K562 (cell line): Measurements from ENCODE around the gene ARHGAP30. TPM values are rescaled to one million over a fixed set of nuclear protein-coding genes. Genes with fewer than 3 reads are reported as not detected.

Source experiments
- CBFA2T2 ChIP-seq: fragments of 450-650 bp; conservative IDR thresholded peaks from 2 replicates; pipeline ENCODE4 v1.6.1; 2017; ENCODE audit warnings: mild to moderate bottlenecking
- CREB1 ChIP-seq, 2 experiments: sonication (generic) in 1 of 2; formaldehyde crosslinking in 1 of 2; IDR thresholded peaks; 2 replicates each; pipeline versions ENCODE4 v1.6.1 to v1.8.0; 2012 to 2022; ENCODE audit warnings: inconsistent platforms in 1 of 2, mild to moderate bottlenecking in 1 of 2, missing genetic modification reagents in 1 of 2, moderate library complexity in 1 of 2
- ERF ChIP-seq: fragments of 450-650 bp; formaldehyde crosslinking; IDR thresholded peaks from 2 replicates; pipeline ENCODE4 v1.4.0; 2020; ENCODE audit warnings: mild to moderate bottlenecking, mixed read lengths
- ETV5 ChIP-seq: sonication (generic); formaldehyde crosslinking; IDR thresholded peaks from 2 replicates; pipeline ENCODE4 v1.4.0; 2020; ENCODE audit warnings: low read depth, mild to moderate bottlenecking, missing genetic modification reagents
- MTA1 ChIP-seq: fragments of 450-650 bp; IDR thresholded peaks from 2 replicates; pipeline ENCODE4 v1.6.1; 2017; ENCODE audit warnings: borderline replicate concordance
- NCOA1 ChIP-seq: fragments of 450-650 bp; IDR thresholded peaks from 2 replicates; pipeline ENCODE4 v1.6.1; 2016; ENCODE audit warnings: low read depth
- POLR2B ChIP-seq: fragments of 450-650 bp; IDR thresholded peaks from 2 replicates; pipeline ENCODE4 v1.6.1; 2018; ENCODE audit warnings: low read depth; ENCODE audit not compliant: partially characterized antibody
- SMARCC2 ChIP-seq: fragments of 450-650 bp; IDR thresholded peaks from 2 replicates; pipeline ENCODE4 v1.6.1; 2017; ENCODE audit warnings: antibody characterized with exemption, moderate library complexity, mild to moderate bottlenecking, low read depth
- VEZF1 ChIP-seq: fragments of 200-800 bp; sonication (Bioruptor generic); IDR thresholded peaks from 2 replicates; pipeline ENCODE4 v1.6.1; 2017; ENCODE audit warnings: missing genetic modification characterization, missing compliant biosample characterization
- ZBTB12 ChIP-seq: fragments of 250-450 bp; sonication (Bioruptor Pico); IDR thresholded peaks from 2 replicates; pipeline ENCODE4 v1.4.0; 2020
- ZNF584 ChIP-seq: fragments of 200-800 bp; sonication (Bioruptor generic); IDR thresholded peaks from 2 replicates; pipeline ENCODE4 v1.6.1; 2016; ENCODE audit warnings: low read depth, mild to moderate bottlenecking, missing genetic modification characterization, missing compliant biosample characterization
- ZNF592 ChIP-seq: fragments of 450-650 bp; IDR thresholded peaks from 2 replicates; pipeline ENCODE4 v1.6.1; 2017; ENCODE audit warnings: antibody characterized with exemption, mild to moderate bottlenecking
- ZNF696 ChIP-seq: fragments of 250-450 bp; sonication (Bioruptor Pico); conservative IDR thresholded peaks from 2 replicates; pipeline ENCODE4 v1.4.0; 2020; ENCODE audit warnings: mild to moderate bottlenecking, moderate library complexity
- polyA plus RNA-seq, 8 experiments: library from polyadenylated mRNA; depleted of rRNA in 4 of 8; stranded (reverse) in 5 of 8; unstranded in 3 of 8; fragments of >200 nt; fragmentation: Nextera tagmentation in 2 of 8; fragmentation: Illumina TruSeq in 1 of 8; extraction: Ambion mirVana in 2 of 8; extraction: Trizol in 1 of 8; gene quantifications; 2 replicates each; pipeline versions ENCODE4 v1.2.1 to v1.2.3, GENCODE V29; 2011 to 2014; ENCODE audit warnings: inconsistent platforms in 1 of 8, missing spikeins in 1 of 8
- total RNA-seq, 7 experiments: library from RNA; depleted of rRNA in 6 of 7; stranded (reverse); fragments of >200 nt in 6 of 7; fragmentation: Illumina TruSeq in 2 of 7; extraction: Trizol in 2 of 7; gene quantifications; 2 replicates each; pipeline versions ENCODE4 v1.2.1 to v1.2.3, GENCODE V29; 2011 to 2021; ENCODE audit warnings: low replicate concordance in 1 of 7

Gene ARHGAP30
- total and polyA plus RNA-seq, 9 of the 15 experiments (the other 6 are each of a cell fraction or from before 2014, with no cell fraction given) = 0.01 to 0.73 (median 0.12) TPM

- no peak for TF ChIP-seq CBFA2T2
- no peak for TF ChIP-seq ERF
- TF ChIP-seq MTA1 = peak; percentile 18; the same call in 1 of the 2 replicates
- peak; percentile 67; the same call in 1 of the 2 replicates for TF ChIP-seq ZNF584 (CRISPR knock-in tag)
- 0 out of 2 replicates have a peak, but pooled peaks have one; percentile 36 for TF ChIP-seq ZNF592
- 0 out of 2 replicates have a peak, but pooled peaks have one; percentile 29 for TF ChIP-seq SMARCC2
- peak; percentile 66 for TF ChIP-seq ZBTB12 (CRISPR knock-in tag)
- no peak for TF ChIP-seq ZNF696
- TF ChIP-seq NCOA1 = 0 out of 2 replicates have a peak, but pooled peaks have one; percentile 53
- TF ChIP-seq ETV5 = 0 out of 2 replicates have a peak, but pooled peaks have one; percentile 18
- peak; percentile 91 for TF ChIP-seq CREB1 (IDR thresholded peaks at IDR 0.05)
- TF ChIP-seq CREB1 (CRISPR knock-in tag; IDR thresholded peaks at IDR 0.05) = peak; percentile 79
- TF ChIP-seq VEZF1 (CRISPR knock-in tag) = peak; percentile 59; the same call in 1 of the 2 replicates
- no peak for TF ChIP-seq POLR2B
These were observed 13.5 kb upstream of the ARHGAP30 start (continued) for GRCh38 chr1:161082996-161083747.
